BJ (cell line): Measurements from ENCODE around the gene SCRN2. TPM values are rescaled to one million over a fixed set of nuclear protein-coding genes. Genes with fewer than 3 reads are reported as not detected.

Source experiments
- CTCF ChIA-PET: fragments of 350-600 bp; formaldehyde crosslinking; extraction: SDS; loops from one replicate; lab custom pipeline; 2021; ENCODE audit warnings: antibody characterized with exemption, inconsistent platforms; lab: Yijun Ruan, JAX
- POLR2A ChIA-PET: fragments of 300-600 bp; sonication (Branson Sonifier 250); formaldehyde crosslinking; extraction: SDS; loops from one replicate; lab custom pipeline; 2021; ENCODE audit warnings: antibody characterized with exemption; lab: Charles Lee
- DNase-seq: peaks from one replicate; pipeline ENCODE4 v3.0.0-alpha.2; 2011; ENCODE audit warnings: low read depth
- H3K27me3 ChIP-seq: 2 replicates; pipeline ENCODE4 v1.6.0; 2011; ENCODE audit warnings: low read length; ENCODE audit not compliant: control insufficient read depth, insufficient read depth
- H3K36me3 ChIP-seq: 2 replicates; pipeline ENCODE4 v1.5.1; 2011; ENCODE audit warnings: low read length; ENCODE audit not compliant: control insufficient read depth, insufficient read depth
- H3K4me3 ChIP-seq: 2 replicates; pipeline ENCODE4 v1.5.1; 2011; ENCODE audit warnings: low read depth, mild to moderate bottlenecking, control low read depth, low read length
- CTCF ChIP-seq: IDR thresholded peaks from 2 replicates; pipeline ENCODE4 v1.5.1; 2011; ENCODE audit warnings: low read depth, mild to moderate bottlenecking, control low read depth, inconsistent platforms, low read length, moderate library complexity; ENCODE audit not compliant: insufficient read depth
- polyA plus RNA-seq: library from polyadenylated mRNA; depleted of rRNA; stranded (reverse); fragments of >200 nt; gene quantifications from 2 replicates; pipeline ENCODE4 v1.2.3, GENCODE V29; 2011

Gene SCRN2
- polyA plus RNA-seq, 1 experiment: 41.1 TPM

GRCh38 chr17:47812146-47812920, 28.7 kb downstream of the SCRN2 start:
- ChIA-PET CTCF (no interaction called here), POLR2A (no interaction called here)
- Histone ChIP-seq H3K27me3 (no peaks in the 10 kb centered on the region), H3K36me3 (peaks cover 29% of the 10 kb centered on the region), H3K4me3 (no peak overlapping the region)
- DNase-seq: no peak
- no peak for TF ChIP-seq CTCF

- POLR2A ChIA-PET: no interaction called here
- peaks cover 28% of the 10 kb centered on the region for H3K36me3 ChIP-seq
- CTCF ChIA-PET: no interaction called here
- no peak overlapping the region for H3K4me3 ChIP-seq
- no peak for DNase-seq
- TF ChIP-seq CTCF: no peak
- H3K27me3 ChIP-seq: no peaks in the 10 kb centered on the region
These were observed 29.4 kb downstream of the SCRN2 start for GRCh38 chr17:47811709-47812108.

GRCh38 chr17:47810901-47811635, 30.0 kb downstream of the SCRN2 start:
- ChIA-PET CTCF (no interaction called here), POLR2A (no interaction called here)
- peaks cover 26% of the 10 kb centered on the region for H3K36me3 ChIP-seq
- DNase-seq: no peak
- H3K27me3 ChIP-seq: no peaks in the 10 kb centered on the region
- H3K4me3 ChIP-seq: no peak overlapping the region
- no peak for TF ChIP-seq CTCF

- peak; percentile 74 for DNase-seq
- Histone ChIP-seq H3K36me3 (peaks cover 24% of the 10 kb centered on the region), H3K4me3 (no peak overlapping the region), H3K27me3 (no peaks in the 10 kb centered on the region)
- no peak for TF ChIP-seq CTCF
- ChIA-PET POLR2A (no interaction called here), CTCF (interaction anchor here (0.6 to 0.8 kb wide), 3 partner anchors 86 to 147 kb away, joined by 3 read pairs; partner anchors contain the start of gene SP2)
These were observed 30.8 kb downstream of the SCRN2 start for GRCh38 chr17:47810200-47810821.
